ENCODE data around the gene PSME3IP1. TPM values are rescaled to one million over a fixed set of nuclear protein-coding genes. Genes with fewer than 3 reads are reported as not detected.

The PSME3IP1 gene
- total and polyA plus RNA-seq, 7 experiments from 2014 or later = 76.3 to 159 (median 140) TPM

DNA sequence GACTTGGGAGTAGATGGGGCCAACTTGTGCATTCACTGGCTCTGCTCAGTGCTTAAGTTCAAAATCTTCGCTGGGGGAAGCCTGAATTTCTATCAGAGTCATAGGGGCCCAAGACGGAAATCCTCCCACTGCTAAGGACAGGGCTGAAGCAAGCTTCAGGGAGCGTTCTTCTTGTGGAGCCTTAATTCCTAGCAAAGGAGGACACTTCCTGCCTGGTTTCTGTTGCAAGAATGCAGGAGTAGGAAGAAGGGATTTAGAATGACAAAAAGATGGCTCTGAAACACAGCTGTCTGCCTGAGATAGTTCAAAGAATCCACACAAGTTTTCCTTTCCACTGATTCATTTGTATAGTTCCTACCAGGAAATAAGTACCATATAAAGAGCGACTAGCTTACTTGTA lies 26.4 kb downstream of the PSME3IP1 start:
- ATAC-seq = no peak
- ChIA-PET CTCF (no interaction called here), POLR2A (interaction anchor here (0.7 kb wide), 1 partner anchor 17 kb away, joined by 3 read pairs; no protein-coding TSS in a partner anchor)
- H3K9me3 ChIP-seq (ENCODE audit: control insufficient read depth in 2 of 3, low read length in 3 of 3) = no peaks in the 10 kb centered on the region
- Mint-ChIP-seq H3K36me3 (peaks cover 11 to 60% (median 46%) of the 10 kb centered on the region in 5 donors), H3K4me1 (peaks cover 10 to 39% (median 30%) of the 10 kb centered on the region in 7 donors), H3K4me3 (no peak overlapping the region), H3K27ac (peak overlapping the region in 2 of 9 donors; percentile 31 to 51), H3K27me3 (no peaks in the 10 kb centered on the region), H3K9me3 (no peaks in the 10 kb centered on the region)
- peaks cover 0 to 23% (median 10%) of the 10 kb centered on the region in 3 experiments for H3K36me3 ChIP-seq (ENCODE audit: control insufficient read depth in 2 of 3, insufficient read depth in 3 of 3, low read length in 3 of 3)
- no peak for DNase-seq
- H3K27ac ChIP-seq (ENCODE audit: low read depth, low read length) = no peak overlapping the region
- intact Hi-C loops (cut with micrococcal nuclease) = no loop called here
- H3K27me3 ChIP-seq (ENCODE audit: control insufficient read depth in 2 of 2, insufficient read depth in 2 of 2, low read length in 2 of 2) = no peaks in the 10 kb centered on the region
- H3K4me1 ChIP-seq (ENCODE audit: control insufficient read depth in 2 of 2, insufficient read depth in 2 of 2, low read length in 2 of 2) = peaks cover 0 to 9% of the 10 kb centered on the region in 2 donors
- H3K4me3 ChIP-seq (ENCODE audit: low read length) = no peak overlapping the region

DNA sequence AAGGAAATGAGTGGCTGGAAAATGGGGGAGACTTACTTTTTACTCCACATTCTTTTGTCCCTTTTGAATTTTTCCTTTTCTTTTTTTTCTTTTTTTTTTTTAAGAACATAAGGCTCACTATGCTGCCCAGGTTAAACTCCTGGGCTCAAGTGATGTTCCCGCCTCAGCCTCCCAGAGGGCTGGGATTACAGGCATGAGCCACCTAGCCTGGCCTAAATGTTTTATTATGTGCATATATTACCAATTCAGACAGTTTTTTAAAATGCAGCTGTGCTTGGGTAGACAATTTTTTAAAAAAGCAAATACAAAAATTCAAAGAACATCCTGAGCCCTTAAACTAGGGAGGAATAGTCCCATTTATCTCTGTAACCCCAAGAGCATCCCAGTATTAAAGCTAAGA lies 28.3 kb downstream of the PSME3IP1 start:
- peak overlapping the region in 5 of 9 donors; percentile 1 to 87 (median 28) for H3K27ac Mint-ChIP-seq
- no peaks in the 10 kb centered on the region for H3K27me3 ChIP-seq (ENCODE audit: control insufficient read depth in 2 of 2, insufficient read depth in 2 of 2, low read length in 2 of 2)
- ChIA-PET CTCF (no interaction called here), POLR2A (no interaction called here)
- intact Hi-C loops (cut with micrococcal nuclease) = loop anchor here in 1 of 2 donors (2.0 kb wide), 2 partner anchors 15 to 21 kb away; no protein-coding TSS in a partner anchor
- H3K4me1 Mint-ChIP-seq = peaks cover 12 to 48% (median 34%) of the 10 kb centered on the region in 7 donors
- H3K9me3 ChIP-seq (ENCODE audit: control insufficient read depth in 2 of 3, low read length in 3 of 3) = no peaks in the 10 kb centered on the region
- ATAC-seq (no peak), DNase-seq (no peak)
- no peak overlapping the region for H3K27ac ChIP-seq (ENCODE audit: low read depth, low read length)
- peaks cover 8 to 27% (median 9%) of the 10 kb centered on the region in 3 experiments for H3K36me3 ChIP-seq (ENCODE audit: control insufficient read depth in 2 of 3, insufficient read depth in 3 of 3, low read length in 3 of 3)
- H3K4me3 Mint-ChIP-seq = peak overlapping the region in 2 of 10 donors; percentile 3 to 31
- H3K27me3 Mint-ChIP-seq = no peaks in the 10 kb centered on the region
- H3K4me1 ChIP-seq (ENCODE audit: control insufficient read depth in 2 of 2, insufficient read depth in 2 of 2, low read length in 2 of 2) = peaks cover 0 to 9% of the 10 kb centered on the region in 2 donors
- H3K36me3 Mint-ChIP-seq = peaks cover 20 to 65% (median 49%) of the 10 kb centered on the region in 5 donors
- no peaks in the 10 kb centered on the region for H3K9me3 Mint-ChIP-seq
- no peak overlapping the region for H3K4me3 ChIP-seq (ENCODE audit: low read length)

DNA sequence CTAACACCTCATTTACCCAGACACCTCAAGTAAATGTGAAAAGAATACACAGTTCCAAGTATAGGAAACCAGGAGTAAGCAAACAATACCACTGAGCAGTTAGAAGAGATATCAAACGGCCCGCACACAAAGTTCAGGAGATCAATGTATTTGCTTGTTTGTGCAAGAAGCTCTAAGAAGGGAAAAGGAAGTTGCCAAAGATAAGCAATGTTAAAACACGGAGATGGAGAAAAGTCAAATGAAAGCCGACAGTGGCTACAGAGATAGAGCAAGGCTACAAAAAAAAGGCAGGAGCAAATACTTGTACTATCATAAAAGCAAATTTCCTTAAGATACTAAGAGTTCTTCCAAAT lies 29.5 kb downstream of the PSME3IP1 start:
- H3K4me3 ChIP-seq (ENCODE audit: low read length) = no peak overlapping the region
- Mint-ChIP-seq H3K27ac (peak overlapping the region; percentile 0 to 86 (median 60)), H3K4me1 (peaks cover 17 to 60% (median 44%) of the 10 kb centered on the region in 7 donors), H3K27me3 (no peaks in the 10 kb centered on the region), H3K4me3 (peak overlapping the region in 8 of 10 donors; percentile 1 to 67 (median 24)), H3K9me3 (no peaks in the 10 kb centered on the region), H3K36me3 (peaks cover 20 to 68% (median 54%) of the 10 kb centered on the region in 5 donors)
- POLR2A ChIA-PET = no interaction called here
- H3K36me3 ChIP-seq (ENCODE audit: control insufficient read depth in 2 of 3, insufficient read depth in 3 of 3, low read length in 3 of 3) = peaks cover 4 to 30% (median 8%) of the 10 kb centered on the region in 3 experiments
- ATAC-seq (no peak), DNase-seq (no peak)
- CTCF ChIA-PET = no interaction called here
- H3K4me1 ChIP-seq (ENCODE audit: control insufficient read depth in 2 of 2, insufficient read depth in 2 of 2, low read length in 2 of 2) = peaks cover 0 to 9% of the 10 kb centered on the region in 2 donors
- no peaks in the 10 kb centered on the region for H3K9me3 ChIP-seq (ENCODE audit: control insufficient read depth in 2 of 3, low read length in 3 of 3)
- intact Hi-C loops (cut with micrococcal nuclease) = loop anchor here in 1 of 2 donors (2.0 kb wide), 2 partner anchors 14 to 22 kb away; no protein-coding TSS in a partner anchor
- H3K27ac ChIP-seq (ENCODE audit: low read depth, low read length) = no peak overlapping the region
- no peaks in the 10 kb centered on the region for H3K27me3 ChIP-seq (ENCODE audit: control insufficient read depth in 2 of 2, insufficient read depth in 2 of 2, low read length in 2 of 2)

DNA sequence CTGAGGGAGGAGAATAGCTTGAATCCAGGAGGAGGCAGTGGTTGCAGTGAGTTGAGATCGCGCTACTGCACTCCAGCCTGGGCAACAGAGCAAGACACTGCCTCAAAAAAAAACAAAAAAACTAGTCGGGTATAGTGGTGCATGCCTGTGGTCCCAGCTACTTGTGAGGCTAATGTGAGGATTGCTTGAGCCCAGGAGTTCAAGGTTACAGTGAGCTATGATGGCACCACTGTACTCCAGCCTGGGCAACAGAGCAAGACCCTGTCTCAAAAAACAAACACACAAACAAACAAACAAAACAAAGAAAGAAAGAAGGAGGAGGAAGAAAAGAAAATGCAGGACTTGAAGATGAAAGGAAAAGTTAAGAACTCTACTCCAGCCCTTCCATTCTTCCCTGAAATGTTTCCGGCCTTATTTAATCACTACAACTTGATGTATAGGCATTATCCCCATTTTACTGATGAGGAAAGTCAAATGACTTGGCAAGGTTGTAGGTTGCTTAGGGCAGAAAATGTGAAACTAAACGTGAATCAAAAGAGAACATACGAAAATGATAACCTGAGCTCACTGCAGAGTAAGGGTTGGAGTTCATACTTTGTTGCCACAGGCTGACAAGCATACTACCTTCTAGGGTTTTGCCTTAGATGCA lies 30.0 kb downstream of the PSME3IP1 start:
- H3K4me3 ChIP-seq (ENCODE audit: low read length) = no peak overlapping the region
- DNase-seq (no peak), ATAC-seq (peak; percentile 8)
- no peaks in the 10 kb centered on the region for H3K9me3 ChIP-seq (ENCODE audit: control insufficient read depth in 2 of 3, low read length in 3 of 3)
- H3K27me3 Mint-ChIP-seq = no peaks in the 10 kb centered on the region
- H3K4me1 ChIP-seq (ENCODE audit: control insufficient read depth in 2 of 2, insufficient read depth in 2 of 2, low read length in 2 of 2) = peaks cover 0 to 9% of the 10 kb centered on the region in 2 donors
- intact Hi-C loops (cut with micrococcal nuclease) = loop anchor here in 1 of 2 donors (2.0 kb wide), 2 partner anchors 13 to 23 kb away; no protein-coding TSS in a partner anchor
- ChIA-PET POLR2A (interaction anchor here (0.6 to 0.8 kb wide), 3 partner anchors 30 to 532 kb away, joined by 3 to 4 read pairs (median 3); partner anchors contain the start of genes PSME3IP1 and RSPRY1), CTCF (no interaction called here)
- H3K27ac Mint-ChIP-seq = peak overlapping the region; percentile 10 to 86 (median 69)
- H3K4me3 Mint-ChIP-seq = peak overlapping the region in 8 of 10 donors; percentile 1 to 67 (median 24)
- H3K4me1 Mint-ChIP-seq = peaks cover 18 to 61% (median 45%) of the 10 kb centered on the region in 7 donors
- no peaks in the 10 kb centered on the region for H3K27me3 ChIP-seq (ENCODE audit: control insufficient read depth in 2 of 2, insufficient read depth in 2 of 2, low read length in 2 of 2)
- H3K36me3 Mint-ChIP-seq = peaks cover 20 to 65% (median 52%) of the 10 kb centered on the region in 5 donors
- no peak overlapping the region for H3K27ac ChIP-seq (ENCODE audit: low read depth, low read length)
- no peaks in the 10 kb centered on the region for H3K9me3 Mint-ChIP-seq
- peaks cover 0 to 30% (median 8%) of the 10 kb centered on the region in 3 experiments for H3K36me3 ChIP-seq (ENCODE audit: control insufficient read depth in 2 of 3, insufficient read depth in 3 of 3, low read length in 3 of 3)

DNA sequence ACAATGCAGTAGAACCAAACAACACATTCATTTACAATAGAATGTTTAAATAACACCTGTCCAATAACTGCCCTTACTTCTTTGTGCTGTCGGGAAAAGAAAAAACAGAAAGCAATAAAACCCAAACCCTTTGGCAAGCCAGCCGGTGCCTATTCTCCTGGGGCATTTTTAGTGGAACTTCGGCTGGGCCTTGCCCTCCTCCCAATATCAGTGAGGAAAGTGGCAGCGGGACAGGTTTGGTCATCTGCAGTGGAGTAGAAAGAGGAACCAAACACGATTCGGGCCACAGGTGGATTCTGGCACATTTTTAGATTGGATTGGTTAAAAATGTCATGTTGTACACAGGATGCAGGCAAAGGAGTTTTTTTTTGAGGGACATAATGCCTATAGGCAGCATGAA lies 32.0 kb downstream of the PSME3IP1 start:
- Histone ChIP-seq H3K36me3 (ENCODE audit: control insufficient read depth in 2 of 3, insufficient read depth in 3 of 3, low read length in 3 of 3) (peaks cover 0 to 30% (median 8%) of the 10 kb centered on the region in 3 experiments), H3K27ac (ENCODE audit: low read depth, low read length) (no peak overlapping the region), H3K9me3 (ENCODE audit: control insufficient read depth in 2 of 3, low read length in 3 of 3) (no peaks in the 10 kb centered on the region), H3K4me3 (ENCODE audit: low read length) (no peak overlapping the region), H3K4me1 (ENCODE audit: control insufficient read depth in 2 of 2, insufficient read depth in 2 of 2, low read length in 2 of 2) (peaks cover 0 to 9% of the 10 kb centered on the region in 2 donors), H3K27me3 (ENCODE audit: control insufficient read depth in 2 of 2, insufficient read depth in 2 of 2, low read length in 2 of 2) (no peaks in the 10 kb centered on the region)
- intact Hi-C loops (cut with micrococcal nuclease) = no loop called here
- Mint-ChIP-seq H3K36me3 (peaks cover 11 to 50% (median 38%) of the 10 kb centered on the region in 5 donors), H3K4me3 (no peak overlapping the region), H3K27me3 (no peaks in the 10 kb centered on the region), H3K9me3 (no peaks in the 10 kb centered on the region), H3K4me1 (peaks cover 18 to 54% (median 39%) of the 10 kb centered on the region in 7 donors), H3K27ac (peak overlapping the region in 2 of 9 donors; percentile 38 to 65)
- ATAC-seq = no peak
- POLR2A ChIA-PET = no interaction called here
- CTCF ChIA-PET = no interaction called here
- no peak for DNase-seq

DNA sequence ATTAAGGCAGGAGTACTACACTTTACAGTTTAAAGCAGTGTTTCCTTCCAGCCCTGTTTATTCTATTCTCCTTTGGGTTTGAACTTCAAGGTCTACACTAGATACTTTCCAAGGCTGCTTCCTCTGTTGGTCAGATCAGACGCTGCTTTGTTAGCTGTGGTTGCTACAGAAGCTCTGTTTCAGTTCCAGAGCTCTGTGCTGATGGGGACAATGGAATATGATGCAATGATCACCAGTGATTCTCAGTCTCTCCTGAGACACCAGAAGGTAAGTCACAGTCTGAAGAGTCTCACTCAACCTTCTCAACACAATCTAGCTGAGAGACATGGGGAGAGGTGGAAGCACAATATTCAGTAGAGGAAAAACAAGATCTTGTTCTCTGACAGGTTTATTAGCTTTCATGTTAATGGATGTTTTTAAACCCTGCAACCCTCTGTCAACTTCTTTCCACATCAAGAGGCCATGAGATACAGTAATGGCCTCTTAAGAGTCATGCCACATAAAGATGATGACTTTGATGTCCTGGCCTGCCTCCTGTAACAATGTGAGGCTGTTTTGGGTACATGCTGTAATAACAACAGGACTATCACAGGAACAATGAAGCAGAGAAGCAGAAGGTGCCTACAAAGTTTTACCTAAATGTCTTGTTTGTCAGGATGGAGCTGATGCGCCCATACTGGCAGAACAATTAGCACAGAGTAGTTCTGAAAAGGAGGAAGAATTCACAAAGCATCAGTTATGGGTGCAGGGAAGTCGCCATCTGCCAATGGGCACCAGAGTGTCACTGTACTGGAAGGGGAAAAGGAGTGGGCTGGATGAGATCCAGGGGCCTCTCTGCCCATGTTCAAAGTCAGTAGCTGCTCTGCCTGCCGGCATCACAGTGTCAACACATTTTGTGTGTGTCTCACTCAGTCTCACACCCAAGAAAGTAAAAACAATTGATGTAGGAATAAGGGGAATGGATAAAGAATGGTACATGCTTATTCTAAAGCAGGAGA lies 33.4 kb downstream of the PSME3IP1 start:
- Mint-ChIP-seq H3K27me3 (no peaks in the 10 kb centered on the region), H3K4me1 (peaks cover 24 to 67% (median 41%) of the 10 kb centered on the region in 7 donors), H3K27ac (peak overlapping the region; percentile 15 to 84 (median 58)), H3K4me3 (no peak overlapping the region), H3K9me3 (no peaks in the 10 kb centered on the region), H3K36me3 (peaks cover 9 to 43% (median 32%) of the 10 kb centered on the region in 5 donors)
- Histone ChIP-seq H3K27ac (ENCODE audit: low read depth, low read length) (no peak overlapping the region), H3K4me1 (ENCODE audit: control insufficient read depth in 2 of 2, insufficient read depth in 2 of 2, low read length in 2 of 2) (peaks cover 0 to 9% of the 10 kb centered on the region in 2 donors), H3K9me3 (ENCODE audit: control insufficient read depth in 2 of 3, low read length in 3 of 3) (no peaks in the 10 kb centered on the region), H3K4me3 (ENCODE audit: low read length) (no peak overlapping the region), H3K36me3 (ENCODE audit: control insufficient read depth in 2 of 3, insufficient read depth in 3 of 3, low read length in 3 of 3) (peaks cover 0 to 30% (median 8%) of the 10 kb centered on the region in 3 experiments), H3K27me3 (ENCODE audit: control insufficient read depth in 2 of 2, insufficient read depth in 2 of 2, low read length in 2 of 2) (no peaks in the 10 kb centered on the region)
- intact Hi-C loops (cut with micrococcal nuclease) = no loop called here
- DNase-seq (no peak), ATAC-seq (no peak)
- ChIA-PET POLR2A (interaction anchor here (0.6 to 2.4 kb wide), 7 partner anchors 8 to 187 kb away, joined by 3 to 9 read pairs (median 4); partner anchors contain the start of genes PSME3IP1 and RSPRY1), CTCF (interaction anchor here (0.6 kb wide), 1 partner anchor 44 kb away, joined by 7 read pairs; no protein-coding TSS in a partner anchor)

All from naive thymus-derived CD4-positive, alpha-beta T cell (primary cell).